Measurements from ENCODE around the gene DNM1L.
"Not testable (repeated sequence)": the region's sequence is repeated elsewhere in the genome, so short reads cannot be mapped to it uniquely, and the experiment has no call there.

Gene DNM1L

DNA sequence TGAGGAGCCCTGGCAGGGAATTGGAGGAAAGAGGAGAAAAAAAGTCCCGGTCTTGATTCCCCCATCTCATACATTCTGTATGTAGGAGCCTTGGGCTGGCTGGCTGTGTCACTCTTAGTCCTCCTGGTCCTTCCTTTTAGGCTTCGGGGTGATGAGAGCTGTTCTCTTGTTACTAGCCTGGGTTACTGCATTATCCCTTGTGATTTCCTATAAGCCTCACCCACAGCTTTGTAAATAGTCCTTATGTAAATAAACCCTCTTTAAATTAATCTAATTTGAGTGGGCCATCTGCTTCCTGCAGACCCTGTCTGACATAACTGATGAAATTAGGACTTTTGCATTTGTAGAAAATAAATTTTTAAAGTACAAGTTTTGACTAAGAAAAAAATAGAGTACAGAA lies 19.2 kb downstream of the DNM1L start:
- DNase-seq = no peak

DNA sequence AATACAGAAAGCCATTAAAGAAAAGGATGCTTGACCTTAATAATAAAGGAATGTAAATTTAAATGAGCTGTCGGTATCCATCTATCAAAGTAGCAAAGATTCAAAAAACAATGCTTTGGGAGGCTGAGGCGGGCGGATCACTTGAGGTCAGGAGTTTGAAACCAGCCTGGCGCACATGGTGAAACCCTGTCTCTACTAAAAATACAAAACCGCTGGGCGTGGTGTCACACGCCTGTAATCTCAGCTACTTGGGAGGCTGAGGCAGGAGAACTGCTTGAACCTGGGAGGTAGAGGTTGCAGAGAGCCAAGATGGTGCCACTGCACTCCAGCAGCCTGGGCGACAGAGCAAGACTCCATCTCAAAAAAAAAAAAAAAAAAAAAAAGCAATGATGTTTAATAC lies 20.3 kb downstream of the DNM1L start:
- DNase-seq = not testable (repeated sequence)

DNA sequence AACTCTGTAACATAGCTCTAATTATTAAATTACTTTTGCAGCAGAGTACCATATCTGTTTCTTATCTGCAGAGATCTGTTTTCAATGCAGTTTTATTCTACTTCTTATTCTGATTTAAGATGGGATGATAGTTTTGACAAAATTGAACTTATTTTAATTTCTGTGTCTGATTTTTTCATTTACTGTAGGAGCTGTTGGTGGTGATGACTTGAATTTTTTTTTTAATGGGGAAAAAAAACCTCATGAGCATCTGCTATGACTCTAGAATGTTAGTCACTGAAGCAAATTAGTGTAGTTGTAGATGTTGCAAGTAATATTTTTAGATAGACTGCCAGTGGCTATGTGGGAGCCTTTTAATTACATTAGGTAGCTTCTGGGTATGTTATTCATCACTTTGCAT lies 23.4 kb downstream of the DNM1L start:
- no peak for DNase-seq

DNA sequence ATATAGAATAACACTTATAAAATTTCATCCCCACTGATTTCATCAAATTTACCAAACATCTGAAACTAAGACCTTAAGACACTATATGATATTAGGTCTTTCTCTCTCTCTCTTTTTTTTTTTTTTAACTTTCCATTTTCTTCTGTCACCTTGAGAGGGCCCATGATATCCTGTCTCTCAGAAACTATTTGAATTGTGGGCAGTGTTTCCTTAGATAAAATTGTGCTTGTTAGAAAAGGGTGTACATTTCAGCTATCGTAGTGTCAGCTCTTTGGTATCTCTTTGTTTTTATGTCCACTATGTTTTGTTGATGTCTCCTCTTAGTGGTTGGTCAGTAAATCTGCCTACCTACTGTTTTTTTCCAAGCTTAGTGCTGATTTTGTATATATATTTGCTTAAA lies 23.8 kb downstream of the DNM1L start:
- no peak for DNase-seq

DNA sequence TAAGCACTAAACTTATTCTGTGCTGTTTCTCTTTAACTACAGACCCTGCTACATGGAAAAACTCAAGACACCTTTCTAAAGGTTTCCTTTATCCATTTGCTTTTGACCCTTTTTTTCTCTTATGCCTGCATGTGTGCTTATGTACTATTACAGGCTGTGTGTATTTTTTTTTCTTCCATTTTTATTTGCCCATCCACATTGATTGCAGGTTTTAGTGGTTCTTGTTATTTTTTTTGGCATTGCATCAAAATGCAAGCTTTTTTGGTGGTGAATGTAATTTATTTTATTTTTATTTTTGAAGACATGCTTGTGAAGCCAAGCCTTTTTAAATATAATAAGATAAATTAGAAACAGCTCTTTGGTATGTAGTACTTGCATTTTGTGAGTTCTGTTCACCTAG lies 26.7 kb downstream of the DNM1L start:
- DNase-seq = no peak

DNA sequence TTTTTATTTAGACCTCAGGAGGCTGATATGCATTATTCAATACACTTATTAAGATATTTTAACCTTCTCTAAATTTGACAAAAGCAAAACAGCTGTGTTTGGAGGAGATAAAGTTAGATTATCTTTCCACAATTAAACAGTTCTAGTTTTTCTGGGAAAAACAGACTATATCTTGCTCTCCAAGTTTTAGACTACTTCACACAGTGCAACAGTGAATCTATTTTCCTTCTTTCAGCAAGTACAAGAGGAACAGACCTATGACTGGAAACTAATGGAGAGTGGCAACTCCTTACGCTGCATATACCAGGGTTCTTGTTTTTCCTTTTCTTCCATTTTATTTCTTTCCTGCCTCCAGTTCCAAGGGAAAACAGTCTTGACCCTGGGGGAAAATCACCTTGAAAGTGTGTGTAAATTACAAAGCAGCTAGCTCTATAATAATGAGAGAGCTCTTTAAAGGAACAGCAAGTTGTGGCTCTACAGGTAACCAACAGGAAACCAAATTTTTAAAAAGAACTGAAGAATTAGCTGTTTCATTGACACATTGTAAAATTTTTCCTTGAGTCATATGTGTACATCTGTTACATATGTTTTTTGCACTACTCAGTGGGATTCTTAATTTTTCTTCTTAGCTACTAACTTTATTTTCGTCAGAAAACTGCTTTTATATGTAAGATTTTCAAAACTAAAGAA lies 27.4 kb downstream of the DNM1L start:
- no peak for DNase-seq

DNA sequence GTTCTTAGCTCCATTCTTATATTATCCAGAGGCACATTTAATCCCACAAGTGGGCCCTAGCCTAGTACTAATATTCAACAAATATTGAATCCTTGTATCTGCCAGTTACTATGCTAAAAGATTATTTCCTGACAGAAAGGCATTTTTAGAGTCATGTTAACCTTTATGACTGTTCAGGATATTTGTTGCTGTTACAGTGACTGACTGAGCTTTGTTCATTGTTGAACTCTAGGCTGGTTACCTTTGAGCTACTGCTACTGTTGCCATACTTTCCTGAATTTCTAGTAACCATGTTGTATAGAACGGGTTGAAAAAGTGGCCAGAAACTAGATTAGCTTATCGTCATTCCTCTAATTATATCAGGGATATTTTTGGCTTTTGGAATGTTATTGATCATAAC lies 29.8 kb downstream of the DNM1L start:
- DNase-seq = no peak

DNA sequence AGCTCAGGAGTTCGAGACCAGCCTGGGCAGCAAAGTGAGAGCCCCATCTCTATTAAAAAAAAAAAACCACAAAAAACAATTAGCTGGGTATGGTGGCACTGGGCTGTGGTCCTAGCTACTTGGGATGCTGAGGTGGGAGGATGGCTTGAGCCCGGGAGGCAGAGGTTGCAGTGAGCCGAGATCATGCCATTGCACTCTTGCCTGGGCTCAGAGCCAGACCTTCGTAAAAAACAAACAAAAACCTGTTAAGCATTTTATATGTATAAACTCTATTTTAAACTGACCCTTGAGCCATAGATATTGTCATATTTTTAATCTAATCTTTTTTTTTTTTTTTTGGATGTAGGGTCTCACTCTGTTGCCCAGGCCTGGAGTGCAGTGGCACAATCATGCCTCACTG lies 35.7 kb downstream of the DNM1L start:
- DNase-seq = no peak

DNA sequence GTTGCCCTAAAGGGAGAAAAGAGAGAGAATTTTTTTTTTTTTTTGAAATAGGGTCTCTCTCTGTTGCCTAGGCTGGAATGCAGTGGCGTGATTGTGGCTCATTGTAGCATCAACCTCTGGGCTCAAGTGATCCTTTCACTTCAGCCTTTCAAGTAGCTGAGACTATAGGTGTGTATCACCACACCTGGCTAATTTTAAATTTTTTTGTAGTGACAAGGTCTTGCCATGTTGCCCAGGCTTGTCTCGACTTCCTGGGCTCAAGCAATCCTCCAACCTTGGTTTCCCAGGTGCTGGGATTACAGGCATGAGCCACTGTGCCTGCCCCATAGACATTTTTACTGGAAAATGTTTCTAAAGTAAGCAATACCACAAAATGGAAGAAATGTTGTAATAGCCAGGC lies 39.8 kb downstream of the DNM1L start:
- no peak for DNase-seq

DNA sequence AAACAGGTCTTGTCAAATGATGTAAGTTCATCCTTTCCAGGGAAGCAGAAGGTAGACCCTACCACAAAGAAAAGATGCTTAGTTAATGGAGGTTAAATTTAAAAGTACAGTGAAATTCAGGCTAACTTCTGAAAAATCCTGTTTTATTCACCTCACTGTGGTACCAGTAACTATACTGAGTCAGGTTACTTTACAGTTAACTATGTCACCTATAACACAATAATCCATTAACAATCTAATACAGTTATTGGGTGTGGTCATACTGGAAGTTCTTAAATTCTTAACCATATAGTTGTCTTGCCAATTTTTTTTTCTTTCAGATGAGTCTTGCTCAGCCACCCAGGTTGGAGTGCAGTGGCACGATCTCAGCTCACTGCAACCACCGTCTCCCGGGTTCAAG lies 46.2 kb downstream of the DNM1L start:
- DNase-seq = not testable (repeated sequence)

DNA sequence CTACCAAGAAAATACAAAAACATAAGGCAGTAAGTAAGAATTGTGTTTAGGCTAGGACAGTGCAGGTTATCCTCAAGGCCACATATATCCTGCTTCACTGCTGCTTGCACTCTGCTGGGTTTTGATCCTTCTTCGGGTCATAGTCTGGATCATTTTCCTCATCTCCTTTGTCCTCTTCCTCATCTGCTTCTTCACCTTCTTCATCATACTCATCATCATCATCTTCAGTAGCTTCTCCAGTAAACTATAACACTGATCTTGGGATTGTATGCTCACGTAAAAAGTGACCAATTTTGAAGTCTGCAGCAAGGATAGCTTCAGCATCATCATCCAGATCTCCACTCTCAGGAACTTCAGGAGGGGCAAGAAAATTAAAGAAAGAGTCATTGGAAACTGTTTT lies 47.2 kb downstream of the DNM1L start:
- DNase-seq = no peak

DNA sequence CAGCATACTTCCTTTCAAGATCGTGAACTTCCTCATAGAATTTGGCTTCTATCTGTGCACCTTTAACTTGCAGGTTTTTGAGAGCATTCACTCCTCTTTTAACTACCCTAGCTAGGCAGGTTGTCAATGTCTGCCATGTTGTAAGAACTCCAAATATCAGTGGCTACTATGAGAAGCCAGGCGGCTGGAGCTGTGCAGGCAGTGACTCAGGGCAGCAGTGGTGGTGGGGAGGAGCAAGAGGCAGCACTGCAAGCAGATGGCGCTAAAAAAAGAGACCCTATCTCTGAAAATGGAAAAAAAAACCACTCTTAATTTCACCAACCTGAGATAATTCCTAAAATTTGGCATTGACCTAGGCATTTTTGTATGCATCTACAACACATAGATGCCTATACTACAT lies 48.1 kb downstream of the DNM1L start:
- no peak for DNase-seq

DNA sequence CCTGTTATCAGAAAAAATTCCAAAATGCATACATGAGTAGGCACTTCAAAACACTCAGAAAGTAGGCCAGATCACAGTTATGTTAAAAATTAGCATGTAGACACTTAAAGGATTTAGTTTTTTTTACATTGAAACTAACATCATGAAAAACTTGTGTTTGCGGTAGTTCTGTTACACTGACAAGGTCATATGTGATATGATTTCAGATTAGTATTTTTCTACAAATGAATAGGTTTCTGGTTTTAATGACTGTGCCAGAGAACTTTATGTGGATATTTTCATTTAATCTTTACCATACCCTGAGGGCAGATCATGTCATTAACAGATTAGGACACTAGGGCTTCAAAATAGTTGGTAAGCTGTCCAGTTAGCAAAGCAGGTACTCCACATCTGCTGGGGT lies 55.9 kb downstream of the DNM1L start:
- no peak for DNase-seq

DNA sequence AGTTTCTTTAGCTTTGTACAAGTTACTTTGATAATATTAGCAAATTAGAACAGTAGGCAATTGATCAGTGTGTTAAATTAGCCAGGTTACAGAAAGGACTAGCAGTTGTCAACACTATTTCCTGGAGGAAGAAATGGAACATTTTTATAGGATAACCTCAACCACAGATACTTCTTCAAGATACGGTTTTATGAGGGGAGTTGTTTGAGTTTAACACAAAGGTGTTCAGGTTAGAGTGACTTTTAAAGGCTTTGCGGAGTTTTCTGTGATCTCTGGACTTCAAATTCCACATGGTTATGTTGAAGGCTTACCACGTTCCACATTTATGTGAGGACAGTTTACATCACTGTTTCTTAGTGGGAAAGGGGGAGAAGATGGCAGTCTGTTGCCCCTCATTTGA lies 57.3 kb downstream of the DNM1L start:
- DNase-seq = no peak

DNA sequence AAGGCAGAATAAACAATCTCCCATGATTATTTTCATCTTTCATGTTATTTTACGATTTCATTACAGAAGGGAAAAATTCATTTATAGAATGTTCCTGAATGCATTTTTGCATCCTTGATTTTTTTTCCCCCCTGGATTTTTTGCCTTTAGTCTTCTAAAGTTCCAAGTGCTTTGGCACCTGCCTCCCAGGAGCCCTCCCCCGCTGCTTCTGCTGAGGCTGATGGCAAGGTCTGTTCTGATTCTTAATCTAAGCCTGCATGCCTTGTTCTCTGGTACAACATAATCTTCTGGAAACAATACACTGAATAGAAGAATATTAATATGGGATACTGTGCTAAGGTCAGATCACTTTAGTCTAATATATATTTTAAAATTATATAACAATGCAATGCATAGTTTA lies 58.6 kb downstream of the DNM1L start:
- no peak for DNase-seq

DNA sequence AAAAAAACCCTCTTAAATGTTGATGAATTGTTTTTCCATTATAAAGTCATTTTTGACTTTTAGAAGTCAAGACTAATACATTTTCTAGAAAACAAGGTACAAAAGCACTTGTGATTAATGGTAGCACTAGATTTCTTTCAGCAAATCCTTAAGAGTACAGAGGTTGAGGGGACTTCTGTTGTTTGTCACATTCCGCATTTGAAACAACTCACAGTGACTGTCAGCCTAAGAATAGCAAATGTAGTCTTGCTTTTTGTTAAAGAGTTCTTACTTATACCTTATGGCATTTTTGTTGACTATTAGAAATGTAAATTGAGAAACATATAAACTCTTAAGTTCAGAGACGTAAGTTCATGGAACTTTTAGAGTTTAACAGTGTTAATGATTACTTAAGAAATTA lies 60.2 kb downstream of the DNM1L start:
- no peak for DNase-seq

DNA sequence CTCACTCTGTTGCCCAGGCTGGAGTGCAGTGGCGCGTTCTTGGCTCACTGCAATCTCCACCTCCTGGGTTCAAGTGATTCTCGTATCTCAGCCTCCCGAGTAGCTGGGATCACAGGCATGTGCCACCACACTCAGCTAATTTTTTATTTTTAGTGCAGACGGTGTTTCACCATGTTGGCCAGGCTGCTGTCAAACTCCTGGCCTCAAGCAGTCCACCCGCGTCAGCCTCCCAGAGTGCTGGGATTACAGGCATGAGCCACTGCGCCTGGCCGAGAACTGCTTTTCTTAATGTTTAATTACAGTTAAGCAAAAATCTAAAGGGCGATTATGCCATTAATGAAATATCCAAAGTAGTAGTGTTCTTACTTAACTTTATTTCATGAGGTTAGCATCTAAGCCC lies 63.0 kb downstream of the DNM1L start:
- DNase-seq = no peak

DNA sequence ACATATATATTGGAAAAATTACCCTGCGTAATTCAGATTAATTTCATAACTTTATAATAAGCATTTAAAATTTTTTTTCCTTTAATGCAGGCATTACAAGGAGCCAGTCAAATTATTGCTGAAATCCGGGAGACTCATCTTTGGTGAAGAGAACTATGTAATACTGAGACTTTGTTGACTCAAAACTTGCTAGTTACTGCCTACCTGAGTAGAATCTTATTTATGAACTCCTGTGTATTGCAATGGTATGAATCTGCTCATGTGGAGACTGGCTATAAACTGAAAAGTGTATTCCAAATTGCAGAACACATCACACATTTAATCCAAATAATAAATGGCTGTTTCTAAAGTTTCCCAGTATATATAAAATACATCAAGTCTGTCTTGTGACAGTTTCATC lies 64.2 kb downstream of the DNM1L start:
- DNase-seq = no peak

DNA sequence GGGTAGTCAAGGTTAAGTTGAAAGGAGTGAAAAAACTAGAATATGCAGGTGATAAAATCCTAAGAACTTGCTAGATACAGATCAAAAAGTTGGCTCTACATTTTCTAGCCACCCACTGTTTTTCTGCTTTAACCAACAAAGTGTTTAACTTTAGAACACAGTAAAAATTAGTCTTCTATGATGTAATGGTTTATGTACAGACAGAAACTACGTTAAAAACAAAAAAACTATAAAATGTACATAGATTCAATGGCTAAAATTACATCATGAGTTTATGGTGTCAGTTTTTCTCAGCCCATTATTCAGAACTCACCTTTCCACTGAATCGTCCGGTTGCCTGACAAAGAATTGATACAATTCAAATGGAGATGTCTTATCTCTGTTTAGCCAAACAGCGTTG lies 74.5 kb downstream of the DNM1L start:
- no peak for DNase-seq

DNA sequence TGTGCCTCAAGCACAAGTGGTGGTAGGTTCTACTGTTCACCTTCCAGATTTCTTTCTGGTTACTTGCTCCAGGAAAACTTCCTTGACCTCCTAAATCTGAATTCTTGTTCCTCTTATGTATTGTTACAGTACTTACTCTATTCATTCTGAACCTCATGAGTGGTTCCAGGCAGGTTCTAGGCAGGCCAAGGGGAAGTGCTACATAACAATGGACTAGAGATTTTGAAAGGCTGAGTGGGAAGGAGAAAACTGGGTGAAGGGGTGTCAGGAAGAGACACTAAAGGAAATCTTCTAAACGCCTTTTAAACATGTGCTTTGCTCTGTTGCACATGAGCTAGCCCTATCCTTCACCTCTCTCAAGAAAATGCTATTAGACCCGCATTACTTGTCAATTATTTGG lies 75.0 kb downstream of the DNM1L start:
- no peak for DNase-seq

DNA sequence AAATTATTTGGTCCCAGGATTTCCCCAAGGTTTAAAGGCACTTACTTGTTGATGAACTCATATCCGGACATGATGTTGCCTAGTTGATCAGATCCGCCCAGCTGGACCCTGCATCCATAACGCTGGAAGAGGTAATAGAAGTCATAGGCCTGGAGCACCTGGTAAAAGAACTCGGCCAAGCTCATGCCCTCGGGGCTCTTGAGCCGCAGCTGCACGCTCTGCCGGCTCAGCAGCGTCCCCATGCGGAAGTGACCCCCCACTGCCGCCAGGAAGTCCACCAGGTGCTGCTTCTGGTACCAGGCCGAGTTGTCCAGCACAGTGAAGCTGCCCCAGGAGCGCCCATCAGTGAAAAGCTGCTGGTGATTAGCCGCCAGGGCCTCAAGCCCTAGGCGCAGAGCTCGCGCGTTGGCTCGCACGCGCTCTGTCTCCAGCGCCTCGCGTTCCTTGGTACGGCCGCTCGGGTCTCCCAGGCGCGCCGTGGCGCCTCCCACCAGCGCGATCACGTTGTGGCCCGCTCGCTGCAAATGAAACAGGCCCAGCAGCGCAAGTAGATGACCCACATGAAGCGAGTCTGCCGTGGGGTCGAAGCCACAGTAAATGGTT lies 76.1 kb downstream of the DNM1L start:
- peak; percentile 57 to 60 for DNase-seq

DNA sequence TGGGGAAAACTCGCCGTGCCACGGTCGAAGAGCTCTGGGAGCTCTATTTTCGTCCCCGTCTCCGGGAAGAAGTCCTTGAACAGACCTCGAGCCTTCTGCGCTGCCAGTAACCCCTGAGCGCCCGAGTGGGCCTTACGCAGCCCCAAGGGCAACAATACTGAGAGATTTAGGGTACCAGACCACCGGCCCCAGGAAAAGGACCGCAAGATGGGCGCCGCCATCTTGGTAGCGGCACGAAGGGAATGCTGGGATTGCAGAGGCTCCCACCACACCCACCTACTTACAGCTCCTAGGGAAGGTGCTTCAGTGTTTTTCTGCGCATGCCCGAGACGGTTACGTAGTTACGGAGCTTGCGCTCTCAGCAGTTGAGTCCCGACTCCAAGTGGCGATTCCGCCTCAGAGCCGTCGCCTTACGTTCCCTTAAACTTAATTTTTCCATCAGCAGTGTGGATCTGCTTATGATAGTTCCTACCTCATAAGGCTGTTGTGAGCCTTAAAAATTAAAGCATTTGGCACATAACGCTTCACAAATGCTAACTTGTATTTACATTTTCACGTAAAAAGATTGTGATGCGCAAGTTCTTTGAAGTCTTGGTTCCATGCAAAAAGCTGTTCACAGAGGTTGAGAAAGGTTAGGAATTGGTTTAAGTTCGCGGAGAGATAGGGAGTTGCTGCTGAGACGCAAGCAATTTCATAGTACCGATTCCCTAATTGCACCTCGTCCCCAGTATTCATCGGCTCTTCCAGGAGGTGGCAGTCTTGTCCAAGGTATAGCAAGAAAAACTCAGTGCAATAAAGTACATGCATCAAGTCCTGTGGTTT lies 76.8 kb downstream of the DNM1L start, which contains the start of gene YARS2:
Gene YARS2, minus strand, starts transcription at position 244 of the 822 bp plus-strand sequence. Its CDS starts 23 bp downstream, at position 221.
- peak; percentile 83 to 86 for DNase-seq

DNA sequence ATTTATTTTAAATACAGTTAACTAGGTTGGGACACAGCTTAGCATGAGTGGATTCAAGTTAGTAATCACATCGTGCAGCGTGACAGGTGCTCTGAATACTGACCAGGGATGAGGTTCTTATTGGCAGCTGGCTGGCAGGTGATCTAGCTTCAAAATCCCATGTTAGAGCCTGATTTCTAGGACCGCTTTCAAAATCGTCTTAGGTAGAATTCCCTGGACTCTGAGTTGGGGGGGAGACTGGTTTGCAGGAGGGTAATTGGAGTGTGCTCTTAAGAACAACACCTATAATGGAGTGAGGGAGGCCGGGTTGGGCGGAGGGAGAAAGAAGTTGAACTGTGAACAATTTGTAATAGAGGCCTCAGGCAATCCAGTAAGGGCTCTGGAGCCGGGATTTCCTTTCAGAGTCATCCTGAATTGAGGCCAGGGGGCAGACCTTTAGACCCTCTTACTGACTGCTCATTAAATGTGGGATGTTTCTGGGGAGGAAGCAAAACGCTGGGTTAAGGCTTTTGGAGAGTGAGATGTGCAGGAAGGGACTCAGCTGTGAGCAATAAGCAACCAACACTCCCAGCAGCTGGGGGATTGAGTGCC lies 77.5 kb downstream of the DNM1L start:
- no peak for DNase-seq

DNA sequence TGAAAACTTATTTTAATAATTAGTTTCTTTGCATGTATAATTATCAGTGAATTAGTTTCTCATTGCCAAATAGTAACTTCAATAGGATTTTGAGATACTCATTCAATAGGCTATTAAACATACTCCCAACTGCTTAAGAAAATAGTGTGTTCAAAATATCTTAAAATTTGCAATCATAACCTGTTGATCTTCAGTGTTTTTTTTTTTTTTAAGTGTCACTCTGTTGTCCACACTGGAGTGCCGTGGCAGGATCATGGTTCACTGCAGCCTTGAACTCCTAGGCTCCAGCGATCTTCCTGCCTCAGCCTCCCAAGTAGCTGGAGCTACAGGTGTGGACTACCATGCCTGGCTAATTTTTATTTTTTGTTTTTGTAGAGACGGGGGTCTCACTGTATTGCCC lies 78.1 kb downstream of the DNM1L start:
- no peak for DNase-seq
